ENCODE data around the gene ACSL3. TPM values are rescaled to one million over a fixed set of nuclear protein-coding genes. Genes with fewer than 3 reads are reported as not detected.
A peak's percentile ranks its signal among the peaks of the same experiment; 100 is the strongest.

Gene ACSL3
- total RNA-seq, 1 donor from 2014 or later, result 95.8 TPM

- Mint-ChIP-seq H3K9me3 (peaks cover 7% of the 10 kb centered on the region), H3K4me1 (ENCODE audit: unreplicated experiment) (peaks cover 10% of the 10 kb centered on the region), H3K27me3 (peaks cover 10% of the 10 kb centered on the region), H3K27ac (no peak overlapping the region), H3K4me3 (no peak overlapping the region), H3K36me3 (no peaks in the 10 kb centered on the region)
- TF ChIP-seq CTCF (conservative IDR thresholded peaks at IDR 0.05), result no peak
- DNase-seq (ENCODE audit: extremely low spot score, unreplicated experiment), result no peak
These were observed 25.6 kb upstream of the ACSL3 start for GRCh38 chr2:222835143-222835822.

- Mint-ChIP-seq H3K4me3 (no peak overlapping the region), H3K36me3 (no peaks in the 10 kb centered on the region), H3K27me3 (peaks cover 9% of the 10 kb centered on the region), H3K27ac (no peak overlapping the region), H3K9me3 (peaks cover 7% of the 10 kb centered on the region), H3K4me1 (ENCODE audit: unreplicated experiment) (peaks cover 10% of the 10 kb centered on the region)
- no peak for DNase-seq (ENCODE audit: extremely low spot score, unreplicated experiment)
- TF ChIP-seq CTCF (conservative IDR thresholded peaks at IDR 0.05), result no peak
These were observed 25.0 kb upstream of the ACSL3 start for GRCh38 chr2:222835823-222836151.

GRCh38 chr2:222837643-222838056, 23.2 kb upstream of the ACSL3 start:
- Mint-ChIP-seq H3K9me3 (peaks cover 7% of the 10 kb centered on the region), H3K4me1 (ENCODE audit: unreplicated experiment) (peaks cover 17% of the 10 kb centered on the region), H3K4me3 (peak overlapping the region; percentile 42), H3K27me3 (peaks cover 6% of the 10 kb centered on the region), H3K27ac (peak overlapping the region; percentile 18), H3K36me3 (no peaks in the 10 kb centered on the region)
- TF ChIP-seq CTCF (conservative IDR thresholded peaks at IDR 0.05), result no peak
- DNase-seq (ENCODE audit: extremely low spot score, unreplicated experiment), result no peak

GRCh38 chr2:222840060-222840802, 20.6 kb upstream of the ACSL3 start:
- no peak overlapping the region for H3K27ac Mint-ChIP-seq
- H3K36me3 Mint-ChIP-seq, result no peaks in the 10 kb centered on the region
- DNase-seq (ENCODE audit: extremely low spot score, unreplicated experiment), result no peak
- H3K9me3 Mint-ChIP-seq, result peaks cover 7% of the 10 kb centered on the region
- peaks cover 5% of the 10 kb centered on the region for H3K27me3 Mint-ChIP-seq
- H3K4me3 Mint-ChIP-seq, result no peak overlapping the region
- TF ChIP-seq CTCF (conservative IDR thresholded peaks at IDR 0.05), result no peak
- peaks cover 17% of the 10 kb centered on the region for H3K4me1 Mint-ChIP-seq (ENCODE audit: unreplicated experiment)

- Mint-ChIP-seq H3K4me1 (ENCODE audit: unreplicated experiment) (peaks cover 13% of the 10 kb centered on the region), H3K36me3 (no peaks in the 10 kb centered on the region), H3K27me3 (peaks cover under 1% of the 10 kb centered on the region), H3K9me3 (peaks cover 1% of the 10 kb centered on the region), H3K27ac (peak overlapping the region; percentile 22), H3K4me3 (peak overlapping the region; percentile 4)
- no peak for TF ChIP-seq CTCF (conservative IDR thresholded peaks at IDR 0.05)
- DNase-seq (ENCODE audit: extremely low spot score, unreplicated experiment), result no peak
These were observed 18.2 kb upstream of the ACSL3 start for GRCh38 chr2:222842491-222843174.
